Vagina (tissue), 2 donors: ENCODE results near the gene ODAD3.

Experiments
- CTCF ChIP-seq, 3 experiments: fragments of 450-650 bp in 2 of 3; fragments of 200-600 bp in 1 of 3; sonication (generic) in 1 of 3; IDR thresholded peaks; one replicate each; pipeline ENCODE4 v1.5.1; 2017 to 2019; ENCODE audit warnings: antibody characterized with exemption in 3 of 3, mild to moderate bottlenecking in 2 of 3, moderate library complexity in 2 of 3
- POLR2A ChIP-seq, 2 donors: fragments of 450-650 bp; IDR thresholded peaks; one replicate each; pipeline ENCODE4 v1.6.1; 2017; ENCODE audit warnings: antibody characterized with exemption in 2 of 2, mild to moderate bottlenecking in 2 of 2, moderate library complexity in 2 of 2

GRCh38 chr19:11410682-11411081 lies 24.2 kb downstream of the ODAD3 start:
- no peak for TF ChIP-seq POLR2A (IDR thresholded peaks at IDR 0.05)
- no peak for TF ChIP-seq CTCF (IDR thresholded peaks at IDR 0.05)
